Measurements from ENCODE around the gene IMPDH1. TPM values are rescaled to one million over a fixed set of nuclear protein-coding genes. Genes with fewer than 3 reads are reported as not detected.

Gene IMPDH1
- total and polyA plus RNA-seq, 9 of the 15 experiments (the other 6 are each of a cell fraction or from before 2014, with no cell fraction given): 0.80 to 118 (median 64.3) TPM

DNA sequence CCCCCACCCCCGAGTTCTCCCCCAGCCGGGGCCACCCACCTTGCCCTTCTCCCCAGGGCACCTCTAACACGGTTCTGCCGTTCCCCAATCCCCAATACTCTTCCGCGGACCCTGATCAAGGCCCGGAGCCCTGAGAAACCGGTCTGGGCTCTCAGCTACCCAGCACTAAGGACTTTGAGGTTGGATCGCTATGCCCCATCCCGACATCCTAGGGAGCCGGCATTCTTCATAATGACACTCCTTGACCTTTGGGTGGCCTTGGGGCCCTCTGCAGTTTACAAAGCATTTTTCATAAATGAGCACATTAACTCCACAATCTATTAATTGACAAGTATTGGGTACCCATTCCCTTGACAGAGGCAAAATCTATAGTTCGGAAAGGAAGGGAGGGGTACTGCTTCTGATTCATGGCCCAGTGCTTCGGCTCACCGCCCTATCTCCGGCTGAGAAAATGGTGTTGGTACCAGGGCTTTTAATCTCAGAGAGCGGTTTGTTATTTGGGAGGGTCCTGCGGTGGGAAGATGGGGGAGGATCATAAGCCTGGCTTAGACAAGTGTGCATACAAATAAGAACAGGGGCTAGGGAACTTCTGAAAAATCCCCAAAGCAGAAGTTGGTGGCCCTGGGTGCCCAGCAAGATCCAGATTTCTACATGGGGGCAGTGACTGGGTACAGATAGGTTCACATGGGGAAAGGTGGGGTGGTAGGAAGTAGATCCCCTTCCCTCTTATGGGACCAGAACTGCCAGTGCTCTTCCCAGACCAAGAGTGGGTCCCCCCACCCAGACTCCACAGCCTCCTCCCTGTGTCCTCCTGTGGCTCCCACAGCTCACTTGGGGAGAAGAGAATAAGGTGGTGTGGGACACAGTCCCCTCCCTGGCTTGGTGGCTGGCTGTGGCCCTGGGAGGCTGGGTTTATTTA, 3.2 kb downstream of the IMPDH1 start (continued):
- TF ChIP-seq, protein P1, sequence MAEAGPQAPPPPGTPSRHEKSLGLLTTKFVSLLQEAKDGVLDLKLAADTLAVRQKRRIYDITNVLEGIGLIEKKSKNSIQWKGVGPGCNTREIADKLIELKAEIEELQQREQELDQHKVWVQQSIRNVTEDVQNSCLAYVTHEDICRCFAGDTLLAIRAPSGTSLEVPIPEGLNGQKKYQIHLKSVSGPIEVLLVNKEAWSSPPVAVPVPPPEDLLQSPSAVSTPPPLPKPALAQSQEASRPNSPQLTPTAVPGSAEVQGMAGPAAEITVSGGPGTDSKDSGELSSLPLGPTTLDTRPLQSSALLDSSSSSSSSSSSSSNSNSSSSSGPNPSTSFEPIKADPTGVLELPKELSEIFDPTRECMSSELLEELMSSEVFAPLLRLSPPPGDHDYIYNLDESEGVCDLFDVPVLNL (CRISPR knock-in tag; IDR thresholded peaks at IDR 0.05; ENCODE audit: low read depth): no peak
- TF ChIP-seq ZNF146 (CRISPR knock-in tag; IDR thresholded peaks at IDR 0.05; ENCODE audit: unreplicated experiment) (no peak), EGR1 (conservative IDR thresholded peaks at IDR 0.05) (0 out of 2 replicates have a peak, but pooled peaks have one; percentile 1), OTX1 (CRISPR knock-in tag; IDR thresholded peaks at IDR 0.05) (no peak), ARHGAP35 (IDR thresholded peaks at IDR 0.05; ENCODE audit: partially characterized antibody) (no peak), MNT (conservative IDR thresholded peaks at IDR 0.05) (no peak), ZNF354B (CRISPR knock-in tag; IDR thresholded peaks at IDR 0.05) (no peak), ZBTB7A (IDR thresholded peaks at IDR 0.05; ENCODE audit: borderline replicate concordance, control insufficient read depth, low read depth, low read length) (0 out of 2 replicates have a peak, but pooled peaks have one; percentile 2), AFF4 (CRISPR knock-in tag; IDR thresholded peaks at IDR 0.05) (no peak), ZNF224 (CRISPR knock-in tag; IDR thresholded peaks at IDR 0.05) (no peak), LARP7 (IDR thresholded peaks at IDR 0.05) (no peak), ESRRA (IDR thresholded peaks at IDR 0.05; ENCODE audit: borderline replicate concordance, low read depth) (peak; percentile 19; the same call in 1 of the 2 replicates), SPI1 (IDR thresholded peaks at IDR 0.05; ENCODE audit: borderline replicate concordance, low read depth, low read length) (no peak)
- TF ChIP-seq, protein P2, sequence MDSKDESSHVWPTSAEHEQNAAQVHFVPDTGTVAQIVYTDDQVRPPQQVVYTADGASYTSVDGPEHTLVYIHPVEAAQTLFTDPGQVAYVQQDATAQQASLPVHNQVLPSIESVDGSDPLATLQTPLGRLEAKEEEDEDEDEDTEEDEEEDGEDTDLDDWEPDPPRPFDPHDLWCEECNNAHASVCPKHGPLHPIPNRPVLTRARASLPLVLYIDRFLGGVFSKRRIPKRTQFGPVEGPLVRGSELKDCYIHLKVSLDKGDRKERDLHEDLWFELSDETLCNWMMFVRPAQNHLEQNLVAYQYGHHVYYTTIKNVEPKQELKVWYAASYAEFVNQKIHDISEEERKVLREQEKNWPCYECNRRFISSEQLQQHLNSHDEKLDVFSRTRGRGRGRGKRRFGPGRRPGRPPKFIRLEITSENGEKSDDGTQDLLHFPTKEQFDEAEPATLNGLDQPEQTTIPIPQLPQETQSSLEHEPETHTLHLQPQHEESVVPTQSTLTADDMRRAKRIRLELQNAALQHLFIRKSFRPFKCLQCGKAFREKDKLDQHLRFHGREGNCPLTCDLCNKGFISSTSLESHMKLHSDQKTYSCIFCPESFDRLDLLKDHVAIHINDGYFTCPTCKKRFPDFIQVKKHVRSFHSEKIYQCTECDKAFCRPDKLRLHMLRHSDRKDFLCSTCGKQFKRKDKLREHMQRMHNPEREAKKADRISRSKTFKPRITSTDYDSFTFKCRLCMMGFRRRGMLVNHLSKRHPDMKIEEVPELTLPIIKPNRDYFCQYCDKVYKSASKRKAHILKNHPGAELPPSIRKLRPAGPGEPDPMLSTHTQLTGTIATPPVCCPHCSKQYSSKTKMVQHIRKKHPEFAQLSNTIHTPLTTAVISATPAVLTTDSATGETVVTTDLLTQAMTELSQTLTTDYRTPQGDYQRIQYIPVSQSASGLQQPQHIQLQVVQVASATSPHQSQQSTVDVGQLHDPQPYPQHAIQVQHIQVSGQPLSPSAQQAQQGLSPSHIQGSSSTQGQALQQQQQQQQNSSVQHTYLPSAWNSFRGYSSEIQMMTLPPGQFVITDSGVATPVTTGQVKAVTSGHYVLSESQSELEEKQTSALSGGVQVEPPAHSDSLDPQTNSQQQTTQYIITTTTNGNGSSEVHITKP (IDR thresholded peaks at IDR 0.05; ENCODE audit: partially characterized antibody): no peak
- TF ChIP-seq, protein P3, sequence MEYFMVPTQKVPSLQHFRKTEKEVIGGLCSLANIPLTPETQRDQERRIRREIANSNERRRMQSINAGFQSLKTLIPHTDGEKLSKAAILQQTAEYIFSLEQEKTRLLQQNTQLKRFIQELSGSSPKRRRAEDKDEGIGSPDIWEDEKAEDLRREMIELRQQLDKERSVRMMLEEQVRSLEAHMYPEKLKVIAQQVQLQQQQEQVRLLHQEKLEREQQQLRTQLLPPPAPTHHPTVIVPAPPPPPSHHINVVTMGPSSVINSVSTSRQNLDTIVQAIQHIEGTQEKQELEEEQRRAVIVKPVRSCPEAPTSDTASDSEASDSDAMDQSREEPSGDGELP (CRISPR knock-in tag; IDR thresholded peaks at IDR 0.05; ENCODE audit: borderline replicate concordance): no peak
